ENCODE results near the gene MRAP2.

Gene MRAP2

GRCh38 chr6:84135291-84135690 is 101.7 kb downstream of the MRAP2 start:
- no peak for DNase-seq (ENCODE audit: low spot score)

- DNase-seq (ENCODE audit: low spot score) = no peak
Measured at GRCh38 chr6:84136364-84137050, 102.9 kb downstream of the MRAP2 start.

- DNase-seq (ENCODE audit: low spot score) = no peak
Measured at GRCh38 chr6:84137051-84137375, 103.4 kb downstream of the MRAP2 start.

- no peak for DNase-seq (ENCODE audit: low spot score)
Measured at GRCh38 chr6:84137989-84138575, 104.5 kb downstream of the MRAP2 start.

- DNase-seq (ENCODE audit: low spot score) = no peak
Measured at GRCh38 chr6:84139311-84139710, 105.7 kb downstream of the MRAP2 start.
